Dermis microvascular lymphatic vessel endothelial cell (primary cell): ENCODE measurements around the gene TIAM2. TPM values are rescaled to one million over a fixed set of nuclear protein-coding genes. Genes with fewer than 3 reads are reported as not detected.

Experiments used
- DNase-seq, 2 donors: peaks; one replicate each; pipeline versions ENCODE4 v3.0.0 to v3.0.0-alpha.2; 2010; ENCODE audit warnings: low read depth in 2 of 2
- total RNA-seq: library from RNA; depleted of rRNA; stranded (reverse); fragments of >200 nt; gene quantifications from 2 replicates; pipeline ENCODE4 v1.2.1, GENCODE V29; 2014

The TIAM2 gene
- total RNA-seq, 1 donor from 2014 or later, result 12.8 TPM

DNA sequence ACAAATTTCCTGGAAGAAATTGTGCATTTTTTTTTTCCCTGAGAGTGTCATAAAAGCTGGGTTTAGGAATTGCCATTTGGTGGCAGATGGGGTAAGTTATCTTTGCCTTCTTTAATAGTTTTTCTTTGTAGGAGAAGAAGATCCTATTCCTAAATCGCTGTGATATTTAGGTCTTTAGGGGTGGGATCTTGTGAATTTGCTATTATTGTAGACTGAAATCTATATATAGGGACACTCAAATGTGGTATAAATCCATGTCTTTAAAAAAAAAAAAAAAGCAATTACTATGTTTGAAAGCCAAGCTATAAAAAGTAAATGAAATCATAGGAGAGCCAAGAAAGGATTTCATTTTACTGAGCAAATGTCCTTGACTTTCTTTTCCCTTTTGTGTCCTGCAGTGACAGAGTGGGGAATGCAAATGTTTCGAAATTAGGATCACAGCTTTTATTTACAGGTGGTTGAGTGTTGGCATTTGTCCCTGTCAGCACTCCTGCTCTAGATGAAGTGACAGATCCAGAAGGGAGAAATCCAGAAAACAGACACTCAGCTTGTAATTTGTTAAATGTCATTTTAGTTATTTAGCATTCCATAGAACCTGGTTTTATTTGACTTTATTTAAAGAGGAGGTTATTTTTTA, 29.4 kb downstream of the TIAM2 start:
- DNase-seq, result no peak

- DNase-seq, result peak in 1 of 2 donors; percentile 71
These were observed 31.0 kb downstream of the TIAM2 start for GRCh38 chr6:155026022-155026705.

GRCh38 chr6:155026706-155027045, 31.6 kb downstream of the TIAM2 start:
- no peak for DNase-seq

- peak in 1 of 2 donors; percentile 25 for DNase-seq
These were observed 35.1 kb downstream of the TIAM2 start for GRCh38 chr6:155030148-155030720.

DNA sequence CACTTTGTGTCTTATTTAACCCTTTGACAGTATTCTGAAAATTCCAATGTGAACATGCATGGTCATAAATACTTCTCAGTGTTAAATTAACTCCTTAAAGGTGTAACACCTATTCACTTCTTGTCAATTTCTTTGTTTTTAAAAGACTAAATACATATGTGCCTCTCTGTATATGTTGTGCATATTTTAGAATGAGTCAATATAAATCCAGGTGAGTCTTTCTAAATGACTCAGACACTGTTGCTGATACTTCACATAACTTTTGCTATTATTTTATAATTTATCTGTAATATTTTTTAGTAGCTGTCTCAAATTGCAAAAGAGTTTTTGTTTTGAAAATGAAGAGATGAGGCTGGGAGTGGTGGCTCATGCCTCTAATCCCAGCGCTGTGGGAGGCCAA, 36.0 kb downstream of the TIAM2 start:
- DNase-seq, result no peak

GRCh38 chr6:155033021-155033791, 38.1 kb downstream of the TIAM2 start:
- no peak for DNase-seq

GRCh38 chr6:155036907-155037306, 41.8 kb downstream of the TIAM2 start:
- DNase-seq, result no peak

DNA sequence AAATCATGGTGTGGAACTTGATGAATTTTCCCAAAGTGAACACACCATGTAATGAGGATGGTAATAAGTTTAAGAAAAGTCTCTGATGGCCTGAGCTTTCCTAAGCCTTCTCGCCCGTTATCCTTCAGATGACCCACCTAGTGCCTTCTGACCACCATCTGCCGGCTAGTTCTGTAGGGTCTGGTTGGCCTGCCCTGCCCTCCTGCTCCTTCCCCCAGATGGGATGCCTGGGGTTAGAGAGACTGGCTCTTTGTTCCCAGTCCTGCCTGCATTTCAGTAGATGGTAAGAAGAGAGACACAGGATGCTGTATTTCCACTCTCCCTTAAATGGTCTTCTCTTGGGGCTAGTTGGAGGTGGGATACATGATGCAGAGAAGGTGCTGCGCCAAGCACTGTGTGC, 43.0 kb downstream of the TIAM2 start:
- DNase-seq, result no peak

GRCh38 chr6:155038527-155038926, 43.4 kb downstream of the TIAM2 start:
- no peak for DNase-seq

- DNase-seq, result no peak
These were observed 44.5 kb downstream of the TIAM2 start for GRCh38 chr6:155039618-155040017.

- no peak for DNase-seq
These were observed 45.0 kb downstream of the TIAM2 start for GRCh38 chr6:155040154-155040553.

- DNase-seq, result no peak
These were observed 46.0 kb downstream of the TIAM2 start for GRCh38 chr6:155040901-155041650.

DNA sequence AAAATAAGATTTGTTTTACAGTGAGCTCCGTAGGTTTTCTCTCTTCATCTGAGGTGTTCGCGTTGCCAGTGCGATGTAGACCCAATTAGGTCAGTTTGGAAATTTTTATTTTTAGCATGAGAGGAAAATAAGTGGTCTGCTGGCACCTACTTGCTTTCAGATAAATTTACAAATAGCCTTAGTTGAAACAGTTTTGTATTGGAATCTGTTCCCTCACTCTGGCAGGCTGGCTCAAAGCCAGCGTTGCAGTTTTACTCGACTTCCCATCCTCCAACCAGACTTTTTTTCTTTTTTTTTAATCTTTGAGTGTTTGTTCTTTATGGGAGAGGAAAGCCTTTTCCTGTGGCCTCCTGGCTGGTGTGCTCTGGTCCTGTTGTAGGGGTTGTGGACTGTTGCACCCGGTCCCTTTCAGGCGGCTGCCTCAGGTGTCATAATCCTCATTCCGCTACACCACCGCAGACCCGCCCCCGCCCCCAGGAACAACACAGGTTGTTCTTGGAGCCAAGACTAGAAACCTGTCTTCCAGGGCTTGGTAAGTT, 46.7 kb downstream of the TIAM2 start:
- peak; percentile 61 to 62 for DNase-seq

GRCh38 chr6:155042983-155043382, 47.9 kb downstream of the TIAM2 start:
- no peak for DNase-seq

DNA sequence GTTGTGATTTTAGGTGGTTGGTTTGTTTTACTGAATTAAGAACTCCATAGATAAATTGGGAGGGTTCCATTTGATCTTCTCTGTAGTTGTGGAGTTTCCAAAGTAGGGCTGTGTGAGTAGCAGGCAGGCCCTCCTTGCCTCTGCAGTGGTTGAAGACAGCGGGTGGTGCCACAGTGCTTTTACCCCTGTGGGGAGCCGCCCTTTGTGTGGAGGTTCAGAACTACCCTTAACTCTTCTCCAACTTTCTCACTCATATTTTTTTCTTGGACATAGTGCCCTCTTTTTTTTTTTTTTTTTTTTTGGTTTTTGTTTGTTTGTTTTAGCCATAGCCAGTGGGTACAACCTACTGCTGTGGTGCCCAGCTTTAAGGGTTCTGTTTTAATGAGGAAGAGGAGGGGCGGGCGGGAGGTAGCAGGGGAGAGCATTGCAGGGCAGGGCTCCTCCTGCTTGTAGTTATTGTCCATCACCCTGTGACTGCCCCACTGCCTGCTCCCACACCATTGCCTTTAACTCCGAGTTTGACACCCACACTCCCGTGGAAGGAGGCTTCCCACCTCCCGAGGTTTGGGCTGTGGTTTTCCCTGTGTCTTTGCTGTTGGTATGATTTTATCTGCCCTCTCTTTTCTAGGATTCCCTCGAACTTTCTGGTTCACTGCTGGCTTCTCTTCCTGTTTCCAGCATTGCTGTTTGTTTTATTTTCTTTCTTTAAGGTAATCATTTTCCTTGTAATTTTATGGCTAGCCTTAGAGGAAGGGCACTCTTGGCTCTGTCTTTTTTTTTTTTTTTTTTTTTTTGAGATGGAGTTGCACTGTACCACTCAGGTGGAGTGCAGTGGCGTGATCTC, 50.7 kb downstream of the TIAM2 start:
- no peak for DNase-seq

DNA sequence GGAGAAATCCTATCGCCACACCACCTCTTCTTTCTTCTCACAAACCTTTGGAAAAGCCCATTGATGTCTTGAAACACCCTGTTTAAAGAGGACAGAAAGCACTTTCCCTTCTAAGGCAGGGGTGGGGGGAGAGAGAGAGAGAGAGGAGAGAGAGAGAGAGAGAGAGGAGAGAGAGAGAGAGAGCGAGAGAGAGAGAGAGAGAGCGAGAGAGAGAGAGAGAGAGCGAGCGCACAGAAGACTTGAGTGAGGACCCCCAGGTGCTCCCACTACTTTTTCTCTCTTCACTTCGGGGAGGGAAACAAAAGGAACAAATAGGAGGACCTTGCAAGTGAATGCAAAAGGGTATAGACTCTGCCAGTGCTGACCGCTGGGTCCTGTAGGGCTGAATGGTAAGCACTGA, 52.4 kb downstream of the TIAM2 start:
- no peak for DNase-seq

GRCh38 chr6:155050311-155050710, 55.2 kb downstream of the TIAM2 start:
- DNase-seq, result peak in 1 of 2 donors; percentile 26

DNA sequence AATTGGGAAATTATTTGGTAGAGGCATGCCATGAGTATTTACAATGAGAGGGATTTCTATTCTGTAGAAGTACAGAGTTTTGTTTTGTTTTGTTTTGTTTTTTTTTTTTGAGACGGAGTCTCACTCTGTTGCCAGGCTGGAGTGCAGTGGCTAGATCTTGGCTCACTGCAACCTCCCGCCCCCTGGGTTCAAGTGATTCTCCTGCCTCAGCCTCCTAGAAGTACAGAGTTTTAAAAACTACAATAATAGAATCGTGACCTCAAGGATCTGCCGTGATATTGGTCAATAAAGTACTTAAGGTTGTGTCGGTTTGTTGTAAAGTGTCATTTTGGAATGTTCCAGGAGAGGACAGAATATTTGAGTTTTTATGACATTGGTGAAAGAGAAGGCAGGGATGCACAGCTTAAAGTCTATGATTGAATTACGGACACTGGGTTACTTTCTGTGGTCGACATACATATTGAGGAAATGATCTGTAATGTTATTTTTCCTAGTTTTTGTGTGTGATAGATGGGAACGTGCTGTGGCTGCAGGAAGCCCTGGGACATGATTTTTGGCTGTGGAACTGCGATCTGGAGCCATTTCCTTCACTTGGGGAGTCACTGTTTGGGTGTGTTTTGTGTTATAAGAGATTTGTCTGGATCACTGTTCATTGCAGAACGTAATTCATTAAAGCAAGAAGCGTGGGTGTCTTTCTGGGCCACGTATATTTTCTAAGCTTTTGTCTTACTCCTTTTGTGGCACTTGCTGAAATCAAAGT, 59.6 kb downstream of the TIAM2 start:
- peak; percentile 47 to 70 for DNase-seq

DNA sequence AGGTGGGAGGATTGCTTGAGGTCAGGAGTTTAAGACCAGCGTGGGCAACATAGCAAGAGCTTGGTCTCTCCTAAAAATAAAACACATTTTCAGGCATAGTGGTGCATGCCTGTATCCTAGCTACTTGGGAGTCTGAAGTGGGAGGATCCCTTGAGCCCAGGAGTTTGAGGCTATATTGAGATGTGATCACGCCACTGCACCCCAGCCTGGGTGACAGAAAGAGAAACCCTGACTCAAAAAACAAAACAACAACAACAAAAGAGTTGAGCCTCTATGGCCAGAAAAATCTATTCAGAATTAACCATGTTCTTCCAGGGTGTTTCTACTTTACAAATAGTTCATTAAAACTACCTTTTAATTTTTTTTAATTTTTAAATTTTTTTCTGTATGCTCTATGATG, 60.6 kb downstream of the TIAM2 start:
- DNase-seq, result no peak

DNA sequence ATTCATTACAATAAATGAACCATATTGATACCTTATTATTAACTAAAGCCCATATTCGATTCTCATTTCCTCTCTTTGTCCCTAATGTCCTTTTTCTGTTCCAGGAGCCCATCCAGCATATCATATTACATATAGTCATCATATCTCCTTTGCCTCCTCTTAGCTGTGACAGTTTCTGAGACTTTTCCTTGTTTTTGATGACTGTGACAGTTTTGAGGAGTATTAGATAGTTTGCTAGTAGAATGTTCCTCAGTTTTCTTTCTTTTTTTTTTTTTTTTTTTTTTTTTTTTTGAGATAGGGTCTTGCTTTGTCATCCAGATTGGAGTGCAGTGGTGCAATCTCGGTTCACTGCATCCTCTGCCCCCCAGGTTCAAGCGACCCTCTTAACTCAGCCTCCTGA, 61.6 kb downstream of the TIAM2 start:
- no peak for DNase-seq
